Activated CD8-positive, alpha-beta memory T cell treated with anti-CD3 and anti-CD28 coated beads, Interleukin-2, amount 10 ng/mL, durations not matched to agents 7 days and 5 days (primary cell): ENCODE measurements around the gene NDUFAF4. TPM values are rescaled to one million over a fixed set of nuclear protein-coding genes. Genes with fewer than 3 reads are reported as not detected.

Experiments
- ATAC-seq: fragments of 150-1000 bp; cut with Tn5 transposase; one replicate; pipeline ENCODE4 v1.10.0; 2021; ENCODE audit warnings: moderate library complexity
- CTCF ChIA-PET: fragments of 350-600 bp; sonication (Branson Sonifier 250); formaldehyde crosslinking; loops from one replicate; lab custom pipeline; 2021; ENCODE audit warnings: antibody characterized with exemption; lab: Charles Lee
- DNase-seq: peaks from one replicate; pipeline ENCODE4 v3.0.0-alpha.2; 2020
- H3K27ac Mint-ChIP-seq: one replicate; pipeline ENCODE4 v1.8.0; 2021; ENCODE audit warnings: mild to moderate bottlenecking, mixed read lengths
- H3K27me3 Mint-ChIP-seq: one replicate; pipeline ENCODE4 v1.8.0; 2021; ENCODE audit warnings: mixed read lengths
- H3K36me3 Mint-ChIP-seq: one replicate; pipeline ENCODE4 v1.8.0; 2021; ENCODE audit warnings: mild to moderate bottlenecking, mixed read lengths
- H3K4me1 Mint-ChIP-seq: one replicate; pipeline ENCODE4 v1.8.0; 2021; ENCODE audit warnings: mixed read lengths
- H3K4me3 Mint-ChIP-seq: one replicate; pipeline ENCODE4 v1.8.0; 2021; ENCODE audit warnings: mild to moderate bottlenecking, moderate library complexity, mixed read lengths
- H3K9me3 Mint-ChIP-seq: one replicate; pipeline ENCODE4 v1.8.0; 2022; ENCODE audit warnings: low read depth, mixed read lengths
- total RNA-seq, 2 experiments: library from RNA; stranded (reverse); gene quantifications; one replicate each; pipeline ENCODE4 v1.2.3, GENCODE V29; 2021

NDUFAF4 gene
- total RNA-seq, 2 experiments from 2014 or later: 27.3 to 48.5 TPM

GRCh38 chr6:96849615-96850014, 48.1 kb downstream of the NDUFAF4 start:
- H3K36me3 Mint-ChIP-seq: peaks cover 1% of the 10 kb centered on the region
- peaks cover 29% of the 10 kb centered on the region for H3K27me3 Mint-ChIP-seq

GRCh38 chr6:96844530-96844929, 53.2 kb downstream of the NDUFAF4 start:
- ATAC-seq (no peak), DNase-seq (no peak)
- H3K4me3 Mint-ChIP-seq: no peak overlapping the region
- CTCF ChIA-PET: no interaction called here
- H3K4me1 Mint-ChIP-seq: no peaks in the 10 kb centered on the region
- H3K27me3 Mint-ChIP-seq: peaks cover 47% of the 10 kb centered on the region
- H3K36me3 Mint-ChIP-seq: peaks cover 3% of the 10 kb centered on the region
- no peaks in the 10 kb centered on the region for H3K9me3 Mint-ChIP-seq
- H3K27ac Mint-ChIP-seq: no peak overlapping the region

More at GRCh38 chr6:96849615-96850014, 48.1 kb downstream of the NDUFAF4 start:
- Mint-ChIP-seq H3K4me1 (no peaks in the 10 kb centered on the region), H3K27ac (no peak overlapping the region), H3K4me3 (no peak overlapping the region), H3K9me3 (no peaks in the 10 kb centered on the region)
- CTCF ChIA-PET: no interaction called here
- no peak for ATAC-seq
- DNase-seq: no peak

DNA sequence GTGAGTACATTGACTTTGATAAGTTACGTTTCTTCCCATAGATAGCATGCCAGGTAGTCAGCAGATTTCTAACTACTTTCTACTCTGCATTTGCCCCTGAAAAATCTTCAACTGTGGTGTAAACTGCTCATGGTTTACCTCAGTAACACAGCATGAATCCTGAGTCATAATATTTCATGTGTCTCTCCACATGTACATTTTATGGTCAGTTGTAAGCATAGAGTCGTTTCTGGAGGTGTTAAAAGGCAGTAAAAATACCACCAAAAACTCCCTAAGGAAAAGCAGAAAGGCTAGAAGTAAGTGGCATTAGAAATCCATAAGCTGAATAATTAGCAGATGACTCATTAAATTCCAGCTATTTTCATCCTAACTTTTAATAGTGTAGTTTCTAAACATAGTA, 56.3 kb downstream of the NDUFAF4 start:
- CTCF ChIA-PET: no interaction called here
- Mint-ChIP-seq H3K4me3 (no peak overlapping the region), H3K9me3 (no peaks in the 10 kb centered on the region), H3K27ac (no peak overlapping the region), H3K36me3 (peaks cover 1% of the 10 kb centered on the region), H3K27me3 (peaks cover 56% of the 10 kb centered on the region), H3K4me1 (peaks cover 7% of the 10 kb centered on the region)
- ATAC-seq (no peak), DNase-seq (no peak)

Other genes with a start within 250 kb of the NDUFAF4 start
- gene GPR63, start 60.4 kb downstream of the NDUFAF4 start, total RNA-seq: 1 to 10 TPM; 3.1 to 3.3 TPM
- gene KLHL32, start 26.8 kb upstream of the NDUFAF4 start, total RNA-seq: 1 to 10 TPM in 1 of 2 experiments, under 1 TPM in 1; 0.45 to 2.2 TPM